Measurements from ENCODE around the gene HINT2.

The HINT2 gene

GRCh38 chr9:35811381-35812024 is 3.3 kb downstream of the HINT2 start:
- no peak for TF ChIP-seq CTCF (IDR thresholded peaks at IDR 0.05; ENCODE audit: insufficient read depth, missing control alignments)
- FAIRE-seq, result no peak
- DNase-seq (ENCODE audit: insufficient read length, low spot score), result no peak

GRCh38 chr9:35810122-35810521 is 4.7 kb downstream of the HINT2 start:
- no peak for DNase-seq (ENCODE audit: insufficient read length, low spot score)
- no peak for FAIRE-seq
- TF ChIP-seq CTCF (IDR thresholded peaks at IDR 0.05; ENCODE audit: insufficient read depth, missing control alignments), result no peak

- FAIRE-seq (no peak), DNase-seq (ENCODE audit: insufficient read length, low spot score) (no peak)
- no peak for TF ChIP-seq CTCF (IDR thresholded peaks at IDR 0.05; ENCODE audit: insufficient read depth, missing control alignments)
These were observed 6.4 kb downstream of the HINT2 start for GRCh38 chr9:35808433-35808832.

GRCh38 chr9:35806101-35806500 is 8.7 kb downstream of the HINT2 start:
- no peak for TF ChIP-seq CTCF (IDR thresholded peaks at IDR 0.05; ENCODE audit: insufficient read depth, missing control alignments)
- DNase-seq (ENCODE audit: insufficient read length, low spot score) (no peak), FAIRE-seq (no peak)

GRCh38 chr9:35801328-35802128 is 13.3 kb downstream of the HINT2 start:
- DNase-seq (ENCODE audit: insufficient read length, low spot score), result no peak
- FAIRE-seq, result no peak
- TF ChIP-seq CTCF (IDR thresholded peaks at IDR 0.05; ENCODE audit: insufficient read depth, missing control alignments), result no peak

- no peak for TF ChIP-seq CTCF (IDR thresholded peaks at IDR 0.05; ENCODE audit: insufficient read depth, missing control alignments)
- DNase-seq (ENCODE audit: insufficient read length, low spot score), result no peak
- no peak for FAIRE-seq
These were observed 14.3 kb downstream of the HINT2 start for GRCh38 chr9:35800530-35800929.

Data from D721Med (cell line).